Measurements from ENCODE around the gene HES5. TPM values are rescaled to one million over a fixed set of nuclear protein-coding genes. Genes with fewer than 3 reads are reported as not detected.

Gene HES5, protein sequence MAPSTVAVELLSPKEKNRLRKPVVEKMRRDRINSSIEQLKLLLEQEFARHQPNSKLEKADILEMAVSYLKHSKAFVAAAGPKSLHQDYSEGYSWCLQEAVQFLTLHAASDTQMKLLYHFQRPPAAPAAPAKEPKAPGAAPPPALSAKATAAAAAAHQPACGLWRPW
- 0.62 TPM in 1 of 2 replicates, not detected in the other for polyA plus RNA-seq

DNA sequence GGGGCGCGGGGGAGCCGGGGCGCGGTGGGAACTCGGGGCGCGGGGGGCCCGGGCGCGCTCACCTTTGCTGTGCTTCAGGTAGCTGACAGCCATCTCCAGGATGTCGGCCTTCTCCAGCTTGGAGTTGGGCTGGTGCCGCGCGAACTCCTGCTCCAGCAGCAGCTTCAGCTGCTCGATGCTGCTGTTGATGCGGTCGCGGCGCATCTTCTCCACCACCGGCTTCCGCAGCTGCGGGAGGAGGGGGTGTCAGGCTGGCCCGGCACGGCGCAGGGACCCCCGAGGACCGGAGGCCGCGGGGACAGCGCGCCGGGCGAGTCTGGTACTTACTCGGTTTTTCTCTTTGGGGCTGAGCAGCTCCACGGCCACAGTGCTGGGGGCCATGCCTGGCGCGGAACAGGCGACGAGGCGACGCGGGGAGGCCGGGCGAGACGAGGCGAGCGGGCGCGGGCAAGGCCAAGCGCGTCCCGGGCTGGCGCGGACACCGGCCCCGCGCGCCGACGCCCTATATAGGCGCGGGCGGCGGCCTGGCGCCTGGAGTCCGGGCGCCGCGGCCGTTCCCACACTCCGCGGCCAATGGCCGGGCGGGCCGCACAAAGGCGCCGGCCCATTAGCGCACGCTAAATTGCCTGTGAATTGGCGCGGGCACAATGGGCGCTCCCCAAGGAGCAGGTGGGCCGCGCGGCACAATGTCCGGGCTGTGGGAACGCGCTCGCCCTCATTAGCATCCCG, at the start of gene HES5:
Gene HES5, minus strand, starts transcription at position 480 of the 729 bp plus-strand sequence. Its CDS starts 99 bp downstream, at position 381.

DNA sequence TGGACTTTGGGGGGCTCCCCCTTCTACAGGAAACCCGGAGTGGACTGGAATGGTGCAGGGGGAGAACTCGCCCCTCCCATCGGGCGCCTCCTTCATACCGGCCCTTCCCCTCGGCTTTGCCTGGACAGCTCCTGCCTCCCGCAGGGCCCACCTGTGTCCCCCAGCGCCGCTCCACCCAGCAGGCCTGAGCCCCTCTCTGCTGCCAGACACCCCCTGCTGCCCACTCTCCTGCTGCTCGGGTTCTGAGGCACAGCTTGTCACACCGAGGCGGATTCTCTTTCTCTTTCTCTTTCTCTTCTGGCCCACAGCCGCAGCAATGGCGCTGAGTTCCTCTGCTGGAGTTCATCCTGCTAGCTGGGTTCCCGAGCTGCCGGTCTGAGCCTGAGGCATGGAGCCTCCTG, 26.2 kb upstream of the HES5 start, which contains the start of gene TNFRSF14:
Gene TNFRSF14, plus strand, starts transcription at position 95 of the 401 bp plus-strand sequence. Its CDS starts 294 bp downstream, at position 389.

GRCh38 chr1:2525920-2526823, 3.9 kb downstream of the HES5 start, which contains the start of gene PANK4:
PANK4 (minus strand) TSS chr1:2526596; CDS start chr1:2526587, 9 bp downstream.

Other genes starting within 250 kb of the HES5 start
- gene MORN1, start 138.7 kb downstream of the HES5 start, polyA plus RNA-seq: 2.2 TPM in 1 of 2 replicates, not detected in the other
- 24.4 and 51.8 TPM in 2 replicates for gene RER1, start 138.4 kb downstream of the HES5 start, polyA plus RNA-seq
- gene PEX10, start 117.7 kb downstream of the HES5 start, polyA plus RNA-seq: 1.6 TPM in 1 of 2 replicates, not detected in the other
- gene PLCH2, start 54.0 kb downstream of the HES5 start, polyA plus RNA-seq: 0.22 and 0.47 TPM in 2 replicates
- 1.9 and 4.3 TPM in 2 replicates for gene PANK4, start 3.7 kb downstream of the HES5 start, polyA plus RNA-seq
- gene TNFRSF14, start 26.1 kb upstream of the HES5 start, polyA plus RNA-seq: not detected in 2 replicates
- 2.9 and 4.3 TPM in 2 replicates for gene PRXL2B, start 56.5 kb upstream of the HES5 start, polyA plus RNA-seq
- not detected in 2 replicates for gene MMEL1, start 102.8 kb upstream of the HES5 start, polyA plus RNA-seq

Measured in Purkinje cell (primary cell).